GM12878 (cell line): ENCODE measurements around the gene IFI6. TPM values are rescaled to one million over a fixed set of nuclear protein-coding genes. Genes with fewer than 3 reads are reported as not detected.

Experiments
- BCL11A ChIP-seq: IDR thresholded peaks from 2 replicates; pipeline ENCODE4 v1.6.1; 2011; ENCODE audit warnings: low read depth, low read length
- BHLHE40 ChIP-seq, 2 experiments: fragments of 450-650 bp in 1 of 2; IDR thresholded peaks; 2 replicates each; pipeline ENCODE4 v1.6.1; 2011 to 2017; ENCODE audit warnings: low read depth in 2 of 2, borderline replicate concordance in 1 of 2, improper control_type of control experiment in 1 of 2, low read length in 1 of 2, mild to moderate bottlenecking in 1 of 2
- BMI1 ChIP-seq: fragments of 450-650 bp; IDR thresholded peaks from 2 replicates; pipeline ENCODE4 v1.6.1; 2016; ENCODE audit warnings: mild to moderate bottlenecking, moderate library complexity, borderline replicate concordance
- CREM ChIP-seq: IDR thresholded peaks from 2 replicates; pipeline ENCODE4 v1.6.1; 2014; ENCODE audit warnings: antibody characterized with exemption, low read depth
- CTCF ChIP-seq, 3 experiments: IDR thresholded peaks in 2 of 3; conservative IDR thresholded peaks in 1 of 3; 2 replicates each; pipeline ENCODE4 v1.5.1; 2011; ENCODE audit warnings: low read depth in 3 of 3, low read length in 3 of 3, mild to moderate bottlenecking in 3 of 3, control low read depth in 2 of 3, moderate library complexity in 2 of 3, inconsistent platforms in 1 of 3, mixed read lengths in 1 of 3; ENCODE audit not compliant: control insufficient read depth in 2 of 3, insufficient read depth in 1 of 3; ENCODE audit errors: extremely low read depth in 1 of 3
- E4F1 ChIP-seq: fragments of 450-650 bp; IDR thresholded peaks from 2 replicates; pipeline ENCODE4 v1.6.1; 2018; ENCODE audit warnings: borderline replicate concordance, mild to moderate bottlenecking; ENCODE audit not compliant: partially characterized antibody
- FOS ChIP-seq: IDR thresholded peaks from 3 replicates; pipeline ENCODE4 v1.6.1; 2011; ENCODE audit warnings: borderline replicate concordance; ENCODE audit not compliant: insufficient read length; ENCODE audit errors: extremely low read depth
- FOXM1 ChIP-seq: IDR thresholded peaks from 2 replicates; pipeline ENCODE4 v1.6.1; 2012; ENCODE audit warnings: low read depth, mild to moderate bottlenecking, inconsistent platforms, low read length, moderate library complexity
- NBN ChIP-seq: fragments of 450-650 bp; IDR thresholded peaks from 2 replicates; pipeline ENCODE4 v1.6.1; 2016
- NFXL1 ChIP-seq: fragments of 450-650 bp; IDR thresholded peaks from 2 replicates; pipeline ENCODE4 v1.6.1; 2017; ENCODE audit warnings: antibody characterized with exemption, mild to moderate bottlenecking, borderline replicate concordance
- NR2C1 ChIP-seq: fragments of 450-650 bp; IDR thresholded peaks from 2 replicates; pipeline ENCODE4 v1.6.1; 2017; ENCODE audit warnings: antibody characterized with exemption, mild to moderate bottlenecking, moderate library complexity
- PAX8 ChIP-seq: fragments of 450-650 bp; IDR thresholded peaks from 2 replicates; pipeline ENCODE4 v1.6.1; 2017; ENCODE audit warnings: mild to moderate bottlenecking, moderate library complexity
- POLR2A ChIP-seq: IDR thresholded peaks from 2 replicates; pipeline ENCODE4 v1.6.1; 2011; ENCODE audit warnings: low read depth, mild to moderate bottlenecking, low read length
- PRDM15 ChIP-seq: fragments of 450-650 bp; formaldehyde crosslinking; IDR thresholded peaks from 2 replicates; pipeline ENCODE4 v1.4.0; 2020; ENCODE audit warnings: mild to moderate bottlenecking, moderate library complexity
- RFX5 ChIP-seq: IDR thresholded peaks from 2 replicates; pipeline ENCODE4 v1.6.1; 2011; ENCODE audit warnings: low read depth, low read length, improper control_type of control experiment
- SIX5 ChIP-seq: IDR thresholded peaks from 2 replicates; pipeline ENCODE4 v1.6.1; 2011; ENCODE audit warnings: mild to moderate bottlenecking, low read depth, low read length, moderate library complexity; ENCODE audit not compliant: severe bottlenecking
- SREBF1 ChIP-seq: IDR thresholded peaks from 2 replicates; pipeline ENCODE4 v1.6.1; 2012; ENCODE audit warnings: mild to moderate bottlenecking, low read length
- WRNIP1 ChIP-seq: IDR thresholded peaks from 2 replicates; pipeline ENCODE4 v1.6.1; 2011; ENCODE audit warnings: low read depth, low read length, improper control_type of control experiment, borderline replicate concordance
- ZNF384 ChIP-seq: IDR thresholded peaks from 2 replicates; pipeline ENCODE4 v1.6.1; 2012; ENCODE audit warnings: low read depth, mild to moderate bottlenecking, low read length, improper control_type of control experiment, borderline replicate concordance
- polyA plus RNA-seq, 11 experiments: library from polyadenylated mRNA; depleted of rRNA in 4 of 11; unstranded in 6 of 11; stranded (reverse) in 5 of 11; fragments of >200 nt; fragmentation: Nextera tagmentation in 4 of 11; fragmentation: Illumina TruSeq in 1 of 11; extraction: Ambion mirVana in 4 of 11; extraction: Trizol in 1 of 11; gene quantifications; 1 replicate in 1 of 11; 2 replicates in 10 of 11; pipeline versions ENCODE4 v1.2.1 to v1.2.3, GENCODE V29; 2011 to 2016; ENCODE audit warnings: inconsistent platforms in 2 of 11, missing spikeins in 2 of 11, low read depth in 1 of 11
- total RNA-seq, 4 experiments: library from RNA; depleted of rRNA in 3 of 4; stranded (reverse); fragments of >200 nt in 3 of 4; fragmentation: Illumina TruSeq in 1 of 4; extraction: Trizol in 1 of 4; gene quantifications; 2 replicates each; pipeline versions ENCODE4 v1.2.1 to v1.2.3, GENCODE V29; 2013 to 2021
- TF ChIP-seq, protein P1 (sequence below): IDR thresholded peaks from 2 replicates; pipeline ENCODE4 v1.6.1; 2011; ENCODE audit warnings: mild to moderate bottlenecking, low read depth, low read length, moderate library complexity; ENCODE audit not compliant: insufficient replicate concordance

IFI6 gene
- total and polyA plus RNA-seq, 10 of the 15 experiments (the other 5 are each of a cell fraction or from before 2014, with no cell fraction given): 5.6 to 123 (median 69.0) TPM

GRCh38 chr1:27632387-27633297 is 39.4 kb downstream of the IFI6 start (continued):
- no peak for TF ChIP-seq SREBF1
- TF ChIP-seq, protein P1, sequence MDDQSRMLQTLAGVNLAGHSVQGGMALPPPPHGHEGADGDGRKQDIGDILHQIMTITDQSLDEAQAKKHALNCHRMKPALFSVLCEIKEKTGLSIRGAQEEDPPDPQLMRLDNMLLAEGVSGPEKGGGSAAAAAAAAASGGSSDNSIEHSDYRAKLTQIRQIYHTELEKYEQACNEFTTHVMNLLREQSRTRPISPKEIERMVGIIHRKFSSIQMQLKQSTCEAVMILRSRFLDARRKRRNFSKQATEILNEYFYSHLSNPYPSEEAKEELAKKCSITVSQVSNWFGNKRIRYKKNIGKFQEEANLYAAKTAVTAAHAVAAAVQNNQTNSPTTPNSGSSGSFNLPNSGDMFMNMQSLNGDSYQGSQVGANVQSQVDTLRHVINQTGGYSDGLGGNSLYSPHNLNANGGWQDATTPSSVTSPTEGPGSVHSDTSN: no peak
- TF ChIP-seq CREM: peak; percentile 62
- no peak for TF ChIP-seq E4F1
- no peak for TF ChIP-seq RFX5
- no peak for TF ChIP-seq SIX5
- TF ChIP-seq NFXL1: no peak; the same call in 1 of the 2 replicates
- TF ChIP-seq BMI1: peak; percentile 14; the same call in 1 of the 2 replicates
- no peak for TF ChIP-seq CTCF (IDR thresholded peaks at IDR 0.05 in 2 of 3, conservative IDR thresholded peaks at IDR 0.05 in 1 of 3; ENCODE audit: control insufficient read depth in 2 of 3, extremely low read depth in 1 of 3, insufficient read depth in 1 of 3, low read depth in 3 of 3, low read length in 3 of 3)
- TF ChIP-seq BHLHE40 (IDR thresholded peaks at IDR 0.05; ENCODE audit: borderline replicate concordance in 1 of 2, low read depth in 2 of 2, low read length in 1 of 2): peak; percentile 33 to 89
- no peak for TF ChIP-seq FOS
- TF ChIP-seq FOXM1: no peak
- peak; percentile 35; the same call in 1 of the 2 replicates for TF ChIP-seq ZNF384
- TF ChIP-seq BCL11A: 0 out of 2 replicates have a peak, but pooled peaks have one; percentile 32
- TF ChIP-seq POLR2A: peak; percentile 52; the same call in 1 of the 2 replicates
- no peak for TF ChIP-seq PRDM15 (CRISPR knock-in tag)
- TF ChIP-seq NBN: peak; percentile 73
- TF ChIP-seq NR2C1: peak; percentile 46
- no peak for TF ChIP-seq PAX8
- TF ChIP-seq WRNIP1: no peak
